ENCODE data around the gene TTC19.

DNA sequence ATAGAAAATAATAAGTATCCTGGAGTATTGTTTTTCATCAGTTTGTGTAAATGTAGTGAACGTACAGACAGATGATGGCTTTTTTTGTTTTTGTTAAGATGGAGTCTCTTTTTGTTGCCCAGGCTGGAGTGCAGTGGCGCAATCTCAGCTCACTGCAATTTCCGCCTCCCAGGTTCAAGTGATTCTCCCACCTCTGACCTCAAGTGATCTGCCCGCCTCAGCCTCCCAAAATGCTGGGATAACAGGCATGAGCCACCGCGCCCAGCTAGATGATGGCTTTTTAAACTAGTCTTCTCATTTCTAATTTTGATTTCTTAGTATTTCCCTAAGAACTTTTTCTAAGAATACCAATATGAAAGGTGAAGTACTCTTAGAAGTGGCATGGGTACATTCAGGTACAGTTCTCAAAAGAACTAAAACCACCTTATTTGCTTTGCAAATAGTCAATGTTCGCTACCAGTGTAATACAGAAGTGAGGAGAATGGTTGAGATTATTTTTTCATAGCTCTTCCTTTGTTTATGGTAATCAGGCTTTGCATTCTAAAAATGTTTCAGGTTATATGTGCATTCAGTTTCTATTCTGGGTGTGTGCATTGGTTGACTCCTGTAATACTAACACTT lies 34.2 kb downstream of the TTC19 start:
- TF ChIP-seq, protein P1, sequence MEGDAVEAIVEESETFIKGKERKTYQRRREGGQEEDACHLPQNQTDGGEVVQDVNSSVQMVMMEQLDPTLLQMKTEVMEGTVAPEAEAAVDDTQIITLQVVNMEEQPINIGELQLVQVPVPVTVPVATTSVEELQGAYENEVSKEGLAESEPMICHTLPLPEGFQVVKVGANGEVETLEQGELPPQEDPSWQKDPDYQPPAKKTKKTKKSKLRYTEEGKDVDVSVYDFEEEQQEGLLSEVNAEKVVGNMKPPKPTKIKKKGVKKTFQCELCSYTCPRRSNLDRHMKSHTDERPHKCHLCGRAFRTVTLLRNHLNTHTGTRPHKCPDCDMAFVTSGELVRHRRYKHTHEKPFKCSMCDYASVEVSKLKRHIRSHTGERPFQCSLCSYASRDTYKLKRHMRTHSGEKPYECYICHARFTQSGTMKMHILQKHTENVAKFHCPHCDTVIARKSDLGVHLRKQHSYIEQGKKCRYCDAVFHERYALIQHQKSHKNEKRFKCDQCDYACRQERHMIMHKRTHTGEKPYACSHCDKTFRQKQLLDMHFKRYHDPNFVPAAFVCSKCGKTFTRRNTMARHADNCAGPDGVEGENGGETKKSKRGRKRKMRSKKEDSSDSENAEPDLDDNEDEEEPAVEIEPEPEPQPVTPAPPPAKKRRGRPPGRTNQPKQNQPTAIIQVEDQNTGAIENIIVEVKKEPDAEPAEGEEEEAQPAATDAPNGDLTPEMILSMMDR (optimal IDR thresholded peaks at IDR 0.05 in 1 of 3, IDR thresholded peaks at IDR 0.05 in 1 of 3, conservative IDR thresholded peaks at IDR 0.05 in 1 of 3; ENCODE audit: extremely low read depth in 1 of 3, insufficient read depth in 2 of 3, low read length in 3 of 3): no peak
- TF ChIP-seq EZH2 (IDR thresholded peaks at IDR 0.05; ENCODE audit: low read length): no peak
